GM12878 (cell line): ENCODE data around the gene CCNA2. TPM values are rescaled to one million over a fixed set of nuclear protein-coding genes. Genes with fewer than 3 reads are reported as not detected.

Experiments
- ATAC-seq: fragments of 200-7000 bp; cut with Tn5 transposase; 3 replicates; pipeline ENCODE4 v1.9.1; 2020; ENCODE audit warnings: mild to moderate bottlenecking, moderate library complexity
- BruUV-seq: library from RNA; stranded (reverse); fragments of 400-500 nt; replicated peaks from 2 replicates; lab custom pipeline; 2021; lab: Mats Ljungman, UMichigan
- CTCF ChIA-PET: fragments of 300-600 bp; sonication (Branson Sonifier 250); formaldehyde crosslinking; extraction: SDS; loops from one replicate; lab custom pipeline; 2021; ENCODE audit warnings: inconsistent platforms; lab: Yijun Ruan, JAX
- POLR2A ChIA-PET: fragments of 350-600 bp; formaldehyde crosslinking; extraction: SDS; loops from one replicate; lab custom pipeline; 2021; ENCODE audit warnings: inconsistent platforms; lab: Charles Lee
- RAD21 ChIA-PET: fragments of 300-600 bp; sonication (Branson Sonifier 250); formaldehyde crosslinking; loops from one replicate; lab custom pipeline; 2023; ENCODE audit warnings: antibody characterized with exemption; ENCODE audit not compliant: unreplicated experiment; lab: Charles Lee
- SMC1A ChIA-PET: fragments of 300-600 bp; sonication (Branson Sonifier 250); formaldehyde crosslinking; loops from one replicate; lab custom pipeline; 2023; ENCODE audit not compliant: unreplicated experiment, uncharacterized antibody; lab: Charles Lee
- DNase-seq: peaks from one replicate; pipeline ENCODE4 v3.0.0-alpha.2; 2011; ENCODE audit warnings: low read depth, low spot score
- FAIRE-seq: peaks from 3 replicates; lab custom pipeline; 2011; peaks lifted over from hg19 to GRCh38; lab: Jason Lieb, UNC
- H2AFZ ChIP-seq: 2 replicates; pipeline ENCODE4 v1.6.0; 2011; ENCODE audit warnings: low read depth, low read length, control low read depth; ENCODE audit not compliant: control insufficient read depth
- H3K27ac ChIP-seq: 2 replicates; pipeline ENCODE4 v1.5.1; 2011; ENCODE audit warnings: control low read depth; ENCODE audit not compliant: control insufficient read depth, insufficient read depth
- H3K27me3 ChIP-seq, 2 experiments: replicated peaks in 1 of 2; 2 replicates each; pipeline versions ENCODE4 v1.6.0 to v1.6.1; 2011; ENCODE audit warnings: low read length in 1 of 2; ENCODE audit not compliant: control insufficient read depth in 2 of 2, insufficient read depth in 2 of 2
- H3K36me3 ChIP-seq, 2 experiments: 2 replicates each; pipeline ENCODE4 v1.5.1; 2011; ENCODE audit warnings: low read length in 1 of 2; ENCODE audit not compliant: control insufficient read depth in 2 of 2, insufficient read depth in 2 of 2
- H3K4me1 ChIP-seq: 2 replicates; pipeline ENCODE4 v1.6.1; 2011; ENCODE audit warnings: mild to moderate bottlenecking, low read length, moderate library complexity, mixed read lengths; ENCODE audit not compliant: control insufficient read depth, insufficient read depth
- H3K4me2 ChIP-seq: 2 replicates; pipeline ENCODE4 v1.6.0; 2011; ENCODE audit warnings: control low read depth; ENCODE audit not compliant: control insufficient read depth, insufficient read depth
- H3K4me3 ChIP-seq: fragments of 200-600 bp; sonication (generic); 2 replicates; pipeline ENCODE4 v1.5.1; 2016
- H3K79me2 ChIP-seq: 2 replicates; pipeline ENCODE4 v1.6.0; 2011; ENCODE audit warnings: low read length; ENCODE audit not compliant: control insufficient read depth, insufficient read depth
- H3K9ac ChIP-seq: 2 replicates; pipeline ENCODE4 v1.8.0; 2011; ENCODE audit warnings: low read length, control low read depth, mixed read lengths; ENCODE audit not compliant: control insufficient read depth, insufficient read depth
- H3K9me3 ChIP-seq: replicated peaks from 3 replicates; pipeline ENCODE4 v1.5.1; 2011; ENCODE audit warnings: mild to moderate bottlenecking, low read length; ENCODE audit not compliant: control insufficient read depth, insufficient read depth
- H4K20me1 ChIP-seq: 2 replicates; pipeline ENCODE4 v1.6.0; 2011; ENCODE audit not compliant: control insufficient read depth, insufficient read depth
- DPF2 ChIP-seq: fragments of 450-650 bp; IDR thresholded peaks from 2 replicates; pipeline ENCODE4 v1.6.1; 2017; ENCODE audit warnings: mild to moderate bottlenecking
- IKZF1 ChIP-seq: fragments of 450-650 bp; conservative IDR thresholded peaks from 2 replicates; pipeline ENCODE4 v1.6.1; 2017; ENCODE audit warnings: antibody characterized with exemption, mild to moderate bottlenecking
- IKZF2 ChIP-seq, 2 experiments: fragments of 450-650 bp; IDR thresholded peaks; 2 replicates each; pipeline ENCODE4 v1.6.1; 2017; ENCODE audit warnings: mild to moderate bottlenecking in 2 of 2, moderate library complexity in 2 of 2
- IRF3 ChIP-seq: fragments of 450-650 bp; IDR thresholded peaks from 2 replicates; pipeline ENCODE4 v1.6.1; 2014; ENCODE audit warnings: mild to moderate bottlenecking
- KAT2A ChIP-seq: conservative IDR thresholded peaks from 2 replicates; pipeline ENCODE4 v1.6.1; 2011; ENCODE audit warnings: low read depth, low read length; ENCODE audit not compliant: control insufficient read depth
- PML ChIP-seq: IDR thresholded peaks from 2 replicates; pipeline ENCODE4 v1.6.1; 2012; ENCODE audit warnings: low read length, inconsistent platforms
- POLR2AphosphoS2 ChIP-seq: IDR thresholded peaks from 2 replicates; pipeline ENCODE4 v1.6.1; 2011; ENCODE audit warnings: low read depth, mild to moderate bottlenecking, low read length, improper control_type of control experiment, moderate library complexity
- POLR2AphosphoS5 ChIP-seq: IDR thresholded peaks from 2 replicates; pipeline ENCODE4 v1.6.1; 2011; ENCODE audit warnings: mild to moderate bottlenecking, low read length, inconsistent platforms
- RCOR1 ChIP-seq: conservative IDR thresholded peaks from 2 replicates; pipeline ENCODE4 v1.6.1; 2012; ENCODE audit warnings: low read depth, low read length, improper control_type of control experiment
- RELA ChIP-seq: fragments of 450-650 bp; IDR thresholded peaks from 2 replicates; pipeline ENCODE4 v1.8.0; 2014; ENCODE audit warnings: borderline replicate concordance; ENCODE audit not compliant: partially characterized antibody
- RFX5 ChIP-seq: IDR thresholded peaks from 2 replicates; pipeline ENCODE4 v1.6.1; 2011; ENCODE audit warnings: low read depth, low read length, improper control_type of control experiment
- SPI1 ChIP-seq: IDR thresholded peaks from 2 replicates; pipeline ENCODE4 v1.6.1; 2011; ENCODE audit warnings: low read depth, mild to moderate bottlenecking, low read length, moderate library complexity, borderline replicate concordance; ENCODE audit not compliant: insufficient read depth
- YBX1 ChIP-seq: fragments of 450-650 bp; IDR thresholded peaks from 2 replicates; pipeline ENCODE4 v1.6.1; 2016; ENCODE audit warnings: antibody characterized with exemption
- ZNF274 ChIP-seq: IDR thresholded peaks from one replicate; pipeline ENCODE4 v1.8.0; 2011; ENCODE audit not compliant: insufficient read length, insufficient read depth
- ZNF622 ChIP-seq: fragments of 450-650 bp; IDR thresholded peaks from 2 replicates; pipeline ENCODE4 v1.6.1; 2017; ENCODE audit warnings: mild to moderate bottlenecking, inconsistent platforms
- WGBS: methylation state at CpG from one replicate; pipeline ENCODE4 v1.1.6; 2016; ENCODE audit warnings: low lambda C conversion rate; ENCODE audit not compliant: insufficient replicate concordance, insufficient coverage; ENCODE audit errors: missing lambda C conversion rate; 5-methylcytosine and 5-hydroxymethylcytosine counted together
- in situ Hi-C: fragments of 300-500 bp; cut with MboI; formaldehyde crosslinking; loops from 9 replicates; pipeline ENCODE4 v1.14.3; 2018; ENCODE audit warnings: mixed read lengths
- intact Hi-C: fragments of 100-400 bp; cut with micrococcal nuclease; formaldehyde crosslinking; loops from one replicate; pipeline ENCODE4 v1.14.2; 2022; ENCODE audit not compliant: unreplicated experiment
- polyA plus RNA-seq, 11 experiments: library from polyadenylated mRNA; depleted of rRNA in 4 of 11; unstranded in 6 of 11; stranded (reverse) in 5 of 11; fragments of >200 nt; fragmentation: Nextera tagmentation in 4 of 11; fragmentation: Illumina TruSeq in 1 of 11; extraction: Ambion mirVana in 4 of 11; extraction: Trizol in 1 of 11; gene quantifications; 1 replicate in 1 of 11; 2 replicates in 10 of 11; pipeline versions ENCODE4 v1.2.1 to v1.2.3, GENCODE V29; 2011 to 2016; ENCODE audit warnings: inconsistent platforms in 2 of 11, missing spikeins in 2 of 11, low read depth in 1 of 11
- total RNA-seq, 4 experiments: library from RNA; depleted of rRNA in 3 of 4; stranded (reverse); fragments of >200 nt in 3 of 4; fragmentation: Illumina TruSeq in 1 of 4; extraction: Trizol in 1 of 4; gene quantifications; 2 replicates each; pipeline versions ENCODE4 v1.2.1 to v1.2.3, GENCODE V29; 2013 to 2021
- TF ChIP-seq, protein P1 (sequence below): IDR thresholded peaks from 2 replicates; pipeline ENCODE4 v1.6.1; 2011; ENCODE audit warnings: low read depth, low read length, improper control_type of control experiment, borderline replicate concordance

Gene CCNA2
- total and polyA plus RNA-seq, 10 of the 15 experiments (the other 5 are each of a cell fraction or from before 2014, with no cell fraction given), result 21.8 to 153 (median 94.5) TPM

DNA sequence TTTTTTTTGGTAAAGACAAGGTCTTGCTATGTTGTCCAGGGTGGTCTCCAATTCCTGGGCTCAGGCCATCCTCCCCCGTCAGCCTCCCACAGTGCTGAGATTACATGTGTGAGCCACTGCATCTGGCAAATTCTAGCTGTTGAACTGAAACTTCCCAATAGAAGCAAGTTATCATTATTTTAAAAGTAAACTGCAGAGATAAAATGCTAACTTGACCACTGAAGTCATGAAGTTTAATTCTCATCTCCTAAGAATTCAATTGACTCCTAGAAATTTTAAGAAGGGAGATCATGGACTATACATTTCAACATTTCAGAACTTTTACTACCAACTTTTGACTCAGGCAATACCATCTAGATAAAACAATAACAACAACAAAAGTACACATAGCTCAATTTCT lies 34.2 kb downstream of the CCNA2 start:
- ATAC-seq (peak; percentile 14; the same call in 2 of the 3 replicates), FAIRE-seq (no peak), DNase-seq (no peak)
- Histone ChIP-seq H3K4me3 (no peak overlapping the region), H3K9me3 (no peaks in the 10 kb centered on the region; the same call in 2 of the 3 replicates), H2AFZ (no peak overlapping the region), H3K9ac (no peak overlapping the region), H3K4me1 (peaks cover 18% of the 10 kb centered on the region), H3K27me3 (no peaks in the 10 kb centered on the region), H3K27ac (no peak overlapping the region), H3K36me3 (no peaks in the 10 kb centered on the region), H3K79me2 (no peaks in the 10 kb centered on the region), H3K4me2 (no peak overlapping the region; the same call in 1 of the 2 replicates), H4K20me1 (no peaks in the 10 kb centered on the region)
- no TSS peak for BruUV-seq
- WGBS, result 75% methylated on average over 1 of the region's 1 CpG
- ChIA-PET RAD21 (interaction anchor here (1.0 kb wide), 1 partner anchor 12 kb away, joined by 3 read pairs; no protein-coding TSS in a partner anchor), CTCF (interaction anchor here (1.9 kb wide), 1 partner anchor 11 kb away, joined by 7 read pairs; no protein-coding TSS in a partner anchor), POLR2A (interaction anchor here (0.9 to 1.6 kb wide), 4 partner anchors 12 to 16 kb away, joined by 3 to 5 read pairs (median 4); partner anchors contain the start of gene EXOSC9), SMC1A (interaction anchor here (1.0 to 2.2 kb wide), 3 partner anchors 10 to 21 kb away, joined by 3 to 11 read pairs (median 3); no protein-coding TSS in a partner anchor)
- in situ Hi-C loops (no loop called here), intact Hi-C loops (no loop called here)
- TF ChIP-seq YBX1 (no peak), DPF2 (no peak)

GRCh38 chr4:121788896-121789295 lies 34.8 kb downstream of the CCNA2 start:
- H3K4me1 ChIP-seq, result peaks cover 18% of the 10 kb centered on the region
- no peaks in the 10 kb centered on the region for H3K36me3 ChIP-seq
- ChIA-PET POLR2A (interaction anchor here (0.6 to 1.6 kb wide), 5 partner anchors 12 to 65 kb away, joined by 3 to 5 read pairs (median 4); no protein-coding TSS in a partner anchor), SMC1A (interaction anchor here (2.2 kb wide), 1 partner anchor 11 kb away, joined by 11 read pairs; no protein-coding TSS in a partner anchor), CTCF (interaction anchor here (1.9 kb wide), 1 partner anchor 11 kb away, joined by 7 read pairs; no protein-coding TSS in a partner anchor), RAD21 (interaction anchor here (1.0 kb wide), 1 partner anchor 11 kb away, joined by 3 read pairs; no protein-coding TSS in a partner anchor)
- FAIRE-seq (no peak), ATAC-seq (peak; percentile 89), DNase-seq (peak; percentile 30)
- H3K4me2 ChIP-seq, result peak overlapping the region; percentile 34; the same call in 1 of the 2 replicates
- intact Hi-C loops (no loop called here), in situ Hi-C loops (no loop called here)
- H3K9ac ChIP-seq, result no peak overlapping the region
- no peaks in the 10 kb centered on the region for H4K20me1 ChIP-seq
- H2AFZ ChIP-seq, result peak overlapping the region; percentile 56
- H3K27me3 ChIP-seq, result no peaks in the 10 kb centered on the region
- BruUV-seq, result no TSS peak
- H3K27ac ChIP-seq, result no peak overlapping the region
- H3K9me3 ChIP-seq, result no peaks in the 10 kb centered on the region; the same call in 2 of the 3 replicates
- no peaks in the 10 kb centered on the region for H3K79me2 ChIP-seq
- WGBS, result 4% methylated on average over 2 of the region's 2 CpGs
- H3K4me3 ChIP-seq, result no peak overlapping the region
- TF ChIP-seq PML (no peak), POLR2AphosphoS2 (no peak), RELA (no peak), RFX5 (no peak), POLR2AphosphoS5 (no peak), IKZF1 (no peak), IKZF2 (IDR thresholded peaks at IDR 0.05) (0 out of 4 replicates have a peak, but pooled peaks of 1 of the 2 experiments have one; percentile 30), ZNF622 (no peak), KAT2A (no peak), SPI1 (no peak), ZNF274 (no peak), IRF3 (no peak), DPF2 (0 out of 2 replicates have a peak, but pooled peaks have one; percentile 30), RCOR1 (no peak)
- TF ChIP-seq, protein P1, sequence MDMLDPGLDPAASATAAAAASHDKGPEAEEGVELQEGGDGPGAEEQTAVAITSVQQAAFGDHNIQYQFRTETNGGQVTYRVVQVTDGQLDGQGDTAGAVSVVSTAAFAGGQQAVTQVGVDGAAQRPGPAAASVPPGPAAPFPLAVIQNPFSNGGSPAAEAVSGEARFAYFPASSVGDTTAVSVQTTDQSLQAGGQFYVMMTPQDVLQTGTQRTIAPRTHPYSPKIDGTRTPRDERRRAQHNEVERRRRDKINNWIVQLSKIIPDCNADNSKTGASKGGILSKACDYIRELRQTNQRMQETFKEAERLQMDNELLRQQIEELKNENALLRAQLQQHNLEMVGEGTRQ, result no peak
